HCT116 (cell line): ENCODE data around the gene ZNF318. TPM values are rescaled to one million over a fixed set of nuclear protein-coding genes. Genes with fewer than 3 reads are reported as not detected.
"Not testable (repeated sequence)": the region's sequence is repeated elsewhere in the genome, so short reads cannot be mapped to it uniquely, and the experiment has no call there.

Source experiments
- ATAC-seq: fragments of 200-7000 bp; cut with Tn5 transposase; 2 replicates; pipeline ENCODE4 v1.9.1; 2020; ENCODE audit warnings: mild to moderate bottlenecking, moderate library complexity
- BruUV-seq: library from RNA; stranded (reverse); fragments of 400-500 nt; replicated peaks from 2 replicates; lab custom pipeline; 2021; lab: Mats Ljungman, UMichigan
- CTCF ChIA-PET: fragments of 300-600 bp; sonication (Branson Sonifier 250); formaldehyde crosslinking; loops from one replicate; lab custom pipeline; 2021; ENCODE audit warnings: antibody characterized with exemption; lab: Charles Lee
- POLR2A ChIA-PET: fragments of 300-600, 350-600 bp; sonication (Branson Sonifier 250); formaldehyde crosslinking; loops from one replicate; lab custom pipeline; 2021; ENCODE audit warnings: antibody characterized with exemption; lab: Charles Lee
- RAD21 ChIA-PET, 2 experiments: fragments of 300-600 bp; sonication (Branson Sonifier 250); formaldehyde crosslinking; loops; one replicate each; lab custom pipeline; 2023; ENCODE audit warnings: low total read pairs in 2 of 2; ENCODE audit not compliant: uncharacterized antibody in 2 of 2, unreplicated experiment in 2 of 2, low non-redundant PET in 1 of 2; lab: Charles Lee
- DNase-seq: peaks from one replicate; pipeline ENCODE4 v3.0.0-alpha.2; 2010; ENCODE audit warnings: low read depth, low spot score
- H2AFZ ChIP-seq: fragments of 200-600 bp; shearing (Covaris generic), sonication (generic); 2 replicates; pipeline ENCODE4 v1.6.1; 2017; ENCODE audit warnings: low read depth, mixed run types, mixed read lengths, antibody characterized with exemption, low read length; ENCODE audit not compliant: poor library complexity, severe bottlenecking
- H3K27ac ChIP-seq: 2 replicates; pipeline ENCODE4 v1.5.1; 2012; ENCODE audit warnings: low read depth, low read length
- H3K27me3 ChIP-seq: fragments of 200-600 bp; sonication (generic); 2 replicates; pipeline ENCODE4 v1.6.1; 2016; ENCODE audit warnings: mixed run types, low read length, mixed read lengths; ENCODE audit not compliant: insufficient read depth
- H3K36me3 ChIP-seq, 2 experiments: fragments of 200-500 bp in 1 of 2; fragments of 200-600 bp in 1 of 2; sonication (Bioruptor generic) in 1 of 2; sonication (generic) in 1 of 2; 2 replicates each; pipeline versions ENCODE4 v1.5.1 to v1.6.1; 2014 to 2016; ENCODE audit warnings: low read length in 2 of 2, inconsistent platforms in 1 of 2, mixed read lengths in 1 of 2, mixed run types in 1 of 2; ENCODE audit not compliant: insufficient read depth in 2 of 2, control insufficient read depth in 1 of 2
- H3K4me1 ChIP-seq, 2 experiments: fragments of 200-600 bp in 1 of 2; sonication (generic) in 1 of 2; 2 replicates each; pipeline versions ENCODE4 v1.5.1 to v1.6.1; 2012 to 2017; ENCODE audit warnings: low read length in 2 of 2, inconsistent platforms in 1 of 2, mild to moderate bottlenecking in 1 of 2, mixed read lengths in 1 of 2, mixed run types in 1 of 2, moderate library complexity in 1 of 2; ENCODE audit not compliant: insufficient read depth in 2 of 2, control insufficient read depth in 1 of 2
- H3K4me2 ChIP-seq: fragments of 200-600 bp; sonication (generic); 2 replicates; pipeline ENCODE4 v1.6.1; 2017; ENCODE audit warnings: mixed run types, low read length, mixed read lengths
- H3K4me3 ChIP-seq, 2 experiments: fragments of 200-600 bp in 1 of 2; sonication (generic) in 1 of 2; replicated peaks in 1 of 2; 2 replicates each; pipeline ENCODE4 v1.5.1; 2011 to 2016; ENCODE audit warnings: low read length in 2 of 2, control low read depth in 1 of 2, low read depth in 1 of 2, mild to moderate bottlenecking in 1 of 2, mixed read lengths in 1 of 2, mixed run types in 1 of 2
- H3K79me2 ChIP-seq: fragments of 200-600 bp; sonication (generic); 2 replicates; pipeline ENCODE4 v1.6.1; 2017; ENCODE audit warnings: mild to moderate bottlenecking, mixed run types, low read length, moderate library complexity, mixed read lengths; ENCODE audit not compliant: insufficient read depth
- H3K9ac ChIP-seq: fragments of 200-600 bp; sonication (generic); 2 replicates; pipeline ENCODE4 v1.6.1; 2016; ENCODE audit warnings: low read length, mixed read lengths
- H3K9me2 ChIP-seq: fragments of 200-600 bp; sonication (generic), shearing (Covaris generic); 2 replicates; pipeline ENCODE4 v1.6.1; 2017; ENCODE audit warnings: mixed run types, mild to moderate bottlenecking, moderate library complexity; ENCODE audit not compliant: insufficient read depth
- H3K9me3 ChIP-seq, 2 experiments: fragments of 200-500 bp in 1 of 2; fragments of 200-600 bp in 1 of 2; sonication (Bioruptor generic) in 1 of 2; sonication (generic) in 1 of 2; 2 replicates each; pipeline ENCODE4 v1.6.1; 2014 to 2017; ENCODE audit warnings: low read length in 2 of 2, mixed read lengths in 2 of 2, inconsistent platforms in 1 of 2, low read depth in 1 of 2, mild to moderate bottlenecking in 1 of 2, mixed run types in 1 of 2, moderate library complexity in 1 of 2; ENCODE audit not compliant: control insufficient read depth in 1 of 2, insufficient read depth in 1 of 2
- H4K20me1 ChIP-seq: fragments of 200-600 bp; sonication (generic), shearing (Covaris generic); 2 replicates; pipeline ENCODE4 v1.6.1; 2017; ENCODE audit warnings: mixed run types, mild to moderate bottlenecking, moderate library complexity; ENCODE audit not compliant: insufficient read depth
- ATF3 ChIP-seq: IDR thresholded peaks from 2 replicates; pipeline ENCODE4 v1.6.1; 2012
- CTCF ChIP-seq, 3 experiments: fragments of 200-600 bp in 1 of 3; sonication (generic) in 1 of 3; IDR thresholded peaks in 2 of 3; conservative IDR thresholded peaks in 1 of 3; 2 replicates each; pipeline ENCODE4 v1.5.1; 2012 to 2017; ENCODE audit warnings: low read depth in 2 of 3, low read length in 2 of 3, antibody characterized with exemption in 1 of 3, borderline replicate concordance in 1 of 3, control low read depth in 1 of 3, mild to moderate bottlenecking in 1 of 3, mixed read lengths in 1 of 3, mixed run types in 1 of 3, moderate library complexity in 1 of 3; ENCODE audit not compliant: insufficient read depth in 1 of 3
- MAX ChIP-seq: IDR thresholded peaks from 2 replicates; pipeline ENCODE4 v1.6.1; 2012
- RAD21 ChIP-seq: IDR thresholded peaks from 2 replicates; pipeline ENCODE4 v1.6.1; 2012; ENCODE audit warnings: low read depth, mild to moderate bottlenecking
- SP1 ChIP-seq: IDR thresholded peaks from 2 replicates; pipeline ENCODE4 v1.6.1; 2012; ENCODE audit warnings: low read depth
- intact Hi-C: fragments of 100-400 bp; cut with micrococcal nuclease; formaldehyde crosslinking; loops from 2 replicates; pipeline ENCODE4 v1.10.0; 2022
- total RNA-seq: library from RNA; stranded (reverse); gene quantifications from one replicate; pipeline ENCODE4 v1.2.1, GENCODE V29; 2021; ENCODE audit not compliant: unreplicated experiment

Gene ZNF318
- total RNA-seq, 1 experiment from 2014 or later: 15.2 TPM

- H4K20me1 ChIP-seq, H2AFZ ChIP-seq, DNase-seq, BruUV-seq, RAD21 ChIA-PET, H3K4me1 ChIP-seq, H3K9me3 ChIP-seq, H3K4me3 ChIP-seq, H3K79me2 ChIP-seq, ATAC-seq, CTCF ChIA-PET, H3K36me3 ChIP-seq, H3K27me3 ChIP-seq, H3K9ac ChIP-seq, H3K9me2 ChIP-seq, H3K4me2 ChIP-seq, POLR2A ChIA-PET, intact Hi-C loops, H3K27ac ChIP-seq: not testable (repeated sequence)
Observed at GRCh38 chr6:43380858-43381257, 11.4 kb upstream of the ZNF318 start.

- DNase-seq: no peak
- H3K9me2 ChIP-seq: no peaks in the 10 kb centered on the region
- H4K20me1 ChIP-seq: no peaks in the 10 kb centered on the region
- no TSS peak for BruUV-seq
- peaks cover 0 to 5% of the 10 kb centered on the region in 2 experiments; a peak in 1 of 4 replicates for H3K4me1 ChIP-seq
- no peak overlapping the region for H3K4me3 ChIP-seq
- POLR2A ChIA-PET: no interaction called here
- H3K36me3 ChIP-seq: no peaks in the 10 kb centered on the region
- H3K79me2 ChIP-seq: no peaks in the 10 kb centered on the region
- no peak overlapping the region for H3K9ac ChIP-seq
- ATAC-seq: no peak
- CTCF ChIA-PET: no interaction called here
- TF ChIP-seq RAD21: no peak
- 0 out of 6 replicates have a peak, but pooled peaks of 1 of the 3 experiments have one; percentile 6 for TF ChIP-seq CTCF (IDR thresholded peaks at IDR 0.05 in 2 of 3, conservative IDR thresholded peaks at IDR 0.05 in 1 of 3; ENCODE audit: borderline replicate concordance in 1 of 3, insufficient read depth in 1 of 3, low read depth in 2 of 3, low read length in 2 of 3)
- TF ChIP-seq ATF3: no peak
- TF ChIP-seq MAX: no peak
- no peak for TF ChIP-seq SP1
- no peak overlapping the region for H3K27ac ChIP-seq
- RAD21 ChIA-PET: no interaction called here
- H3K27me3 ChIP-seq: no peaks in the 10 kb centered on the region
- H2AFZ ChIP-seq: no peak overlapping the region
- no peaks in the 10 kb centered on the region for H3K9me3 ChIP-seq
- H3K4me2 ChIP-seq: no peak overlapping the region
- intact Hi-C loops: no loop called here
Observed at GRCh38 chr6:43378631-43379030, 9.2 kb upstream of the ZNF318 start.
